NCI-H2227 (cell line): ENCODE data around the gene MMP24OS.

Experiments
- DNase-seq: peaks from one replicate; lab custom pipeline; 2025; ENCODE audit not compliant: unreplicated experiment; lab: John Stamatoyannopoulos, UW

MMP24OS gene

DNA sequence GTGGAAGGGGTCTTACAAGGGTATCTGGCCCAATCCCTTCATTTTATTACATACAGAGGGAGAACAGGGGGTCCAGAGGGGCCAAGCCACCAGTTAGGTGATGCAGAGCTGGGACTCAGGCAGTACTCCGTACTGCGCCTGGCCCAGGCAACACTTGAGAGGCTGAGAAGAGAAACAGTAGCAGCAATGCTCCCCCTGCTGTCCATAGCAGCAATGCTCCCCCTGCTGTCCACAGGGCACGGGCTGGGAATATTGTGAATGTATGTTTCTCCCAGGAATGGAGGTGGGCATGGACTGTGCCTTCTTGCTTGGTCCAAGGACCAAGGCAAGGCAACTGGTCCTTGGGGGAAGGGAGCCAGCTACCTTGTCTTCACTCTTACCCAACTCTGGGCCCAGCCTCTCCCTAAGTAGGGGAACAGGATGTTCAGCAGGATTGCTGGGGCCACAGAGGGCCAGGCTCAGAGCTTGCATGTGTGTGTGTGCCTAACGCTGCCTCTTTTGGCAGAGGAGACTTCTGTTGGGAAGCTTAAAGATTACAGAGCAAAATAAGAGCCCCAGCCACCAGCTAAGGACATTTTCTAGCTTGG lies 29.1 kb upstream of the MMP24OS start:
- DNase-seq: peak; percentile 71

- DNase-seq: no peak
Observed at GRCh38 chr20:35305682-35306556, 28.0 kb upstream of the MMP24OS start.

- DNase-seq: no peak
Observed at GRCh38 chr20:35304956-35305355, 27.0 kb upstream of the MMP24OS start.

GRCh38 chr20:35303735-35304491 lies 26.0 kb upstream of the MMP24OS start:
- DNase-seq: peak; percentile 91

DNA sequence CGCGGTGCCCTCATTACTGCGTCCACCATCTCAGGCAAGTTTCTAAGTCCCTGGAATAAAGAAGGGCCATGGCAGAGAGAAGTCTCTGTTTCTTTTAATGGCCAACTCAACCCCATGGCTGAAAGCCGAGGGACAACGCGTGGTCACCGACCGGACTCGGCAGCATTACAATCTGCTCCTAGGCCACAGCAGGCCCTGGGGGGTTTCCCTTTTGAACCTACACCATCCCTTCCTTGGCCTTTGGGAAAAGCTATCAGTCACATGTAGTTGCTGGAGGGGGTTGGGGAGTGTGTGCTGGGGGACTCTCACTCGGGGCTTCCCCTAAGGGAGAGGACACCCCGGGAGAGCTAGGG lies 25.4 kb upstream of the MMP24OS start:
- no peak for DNase-seq

DNA sequence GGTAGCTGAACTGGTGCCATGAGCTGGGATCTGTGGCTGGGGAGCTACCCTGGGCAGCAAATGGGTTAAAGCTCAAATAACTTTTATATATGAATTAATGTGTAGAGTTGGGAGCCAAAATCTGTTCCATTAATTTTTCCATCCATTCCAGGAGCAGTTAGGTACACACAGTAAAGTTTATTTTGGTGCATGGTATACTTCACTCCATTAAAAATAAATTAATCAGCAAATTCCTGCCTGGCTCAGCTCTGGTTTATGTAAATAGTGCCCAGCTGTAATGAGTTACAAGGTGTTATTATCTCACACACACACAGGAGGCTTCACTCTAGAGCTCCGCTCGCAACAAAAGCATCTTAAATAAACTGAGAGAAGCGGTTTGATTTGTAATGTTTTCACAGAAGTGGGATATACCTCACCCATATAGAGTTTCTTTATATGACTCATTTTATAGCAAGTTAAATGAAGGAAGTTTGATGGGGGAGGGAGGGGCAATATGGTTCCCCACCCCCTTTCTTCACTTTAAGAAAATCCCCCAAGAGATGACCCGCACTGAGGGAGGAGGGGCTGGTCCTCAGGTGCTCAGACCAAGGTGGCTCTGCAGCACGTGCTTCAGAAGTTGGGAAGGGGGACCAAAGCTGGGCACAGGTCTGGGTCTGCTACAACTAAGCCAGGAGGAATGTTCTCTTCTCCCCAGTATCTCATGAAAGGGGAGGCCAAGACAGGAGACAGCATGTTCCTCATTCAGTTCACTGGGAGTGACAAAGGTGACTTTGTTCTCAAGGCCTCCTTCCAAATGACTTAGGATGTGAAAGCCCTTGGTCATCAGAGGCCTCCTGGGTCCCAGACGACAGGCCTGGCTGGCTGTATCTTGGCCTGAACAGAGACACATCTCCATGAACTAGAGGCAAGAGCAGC lies 24.8 kb upstream of the MMP24OS start:
- DNase-seq: no peak

DNA sequence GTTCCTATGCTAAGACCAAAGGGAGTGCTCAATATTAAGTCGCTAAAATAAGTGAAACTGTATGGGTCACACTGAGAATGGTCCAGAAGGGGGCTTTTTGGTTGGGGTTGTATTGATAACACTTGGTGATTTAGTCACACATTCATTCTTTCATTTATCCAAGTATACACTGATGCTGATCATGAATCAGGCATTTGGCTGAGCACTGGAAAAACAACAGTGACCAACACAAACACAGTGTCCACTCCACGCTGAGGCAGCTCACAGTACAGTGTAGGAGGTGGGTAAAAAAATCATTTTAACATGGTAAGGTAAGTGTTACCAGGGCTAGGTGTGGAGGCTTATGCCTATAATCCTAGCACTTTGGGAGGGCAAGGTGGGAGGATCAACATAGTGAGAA lies 23.5 kb upstream of the MMP24OS start:
- DNase-seq: no peak

- no peak for DNase-seq
Observed at GRCh38 chr20:35300469-35301262, 22.7 kb upstream of the MMP24OS start.

- no peak for DNase-seq
Observed at GRCh38 chr20:35299780-35300179, 21.9 kb upstream of the MMP24OS start.

DNA sequence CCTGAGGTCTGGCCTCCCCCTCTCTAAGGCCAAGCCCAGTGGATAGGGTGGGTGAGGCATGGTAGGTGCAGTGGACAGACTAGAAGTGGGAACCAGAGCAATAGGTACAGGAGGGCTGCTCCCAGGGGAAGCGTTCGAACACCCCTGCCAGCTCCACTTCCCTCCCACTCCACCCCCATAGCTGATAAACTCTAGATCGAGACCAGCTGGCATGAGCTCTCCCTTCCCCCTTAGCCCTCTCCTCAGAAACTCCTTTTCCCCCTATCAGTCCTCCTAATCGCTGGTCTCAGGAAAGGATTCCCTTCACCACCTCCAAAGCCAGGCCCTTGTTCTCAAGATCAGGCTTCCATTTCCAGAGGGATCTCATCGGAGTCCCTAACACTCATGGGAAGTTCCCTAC lies 20.3 kb upstream of the MMP24OS start:
- DNase-seq: no peak

GRCh38 chr20:35297740-35298139 lies 19.8 kb upstream of the MMP24OS start:
- DNase-seq: no peak

DNA sequence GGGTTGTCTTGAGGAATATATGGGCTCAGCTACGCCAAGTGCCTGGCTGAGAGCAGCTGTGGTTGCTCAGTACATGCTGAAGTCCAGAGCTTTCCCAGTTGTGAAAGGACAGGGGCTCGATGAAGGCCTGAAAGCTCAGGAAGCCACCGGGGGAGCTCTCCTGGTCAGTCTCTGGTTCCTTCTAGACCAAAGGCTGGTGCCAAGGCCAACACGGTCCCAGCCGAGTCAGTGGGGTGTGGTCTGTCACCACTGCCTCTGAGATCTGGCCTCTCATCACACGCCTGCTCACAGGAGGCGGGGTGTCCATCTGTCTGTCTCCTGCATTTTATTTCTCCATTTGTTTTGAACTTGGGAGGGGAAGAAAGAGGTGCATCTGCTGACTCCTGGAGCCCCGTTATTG lies 19.2 kb upstream of the MMP24OS start:
- no peak for DNase-seq

DNA sequence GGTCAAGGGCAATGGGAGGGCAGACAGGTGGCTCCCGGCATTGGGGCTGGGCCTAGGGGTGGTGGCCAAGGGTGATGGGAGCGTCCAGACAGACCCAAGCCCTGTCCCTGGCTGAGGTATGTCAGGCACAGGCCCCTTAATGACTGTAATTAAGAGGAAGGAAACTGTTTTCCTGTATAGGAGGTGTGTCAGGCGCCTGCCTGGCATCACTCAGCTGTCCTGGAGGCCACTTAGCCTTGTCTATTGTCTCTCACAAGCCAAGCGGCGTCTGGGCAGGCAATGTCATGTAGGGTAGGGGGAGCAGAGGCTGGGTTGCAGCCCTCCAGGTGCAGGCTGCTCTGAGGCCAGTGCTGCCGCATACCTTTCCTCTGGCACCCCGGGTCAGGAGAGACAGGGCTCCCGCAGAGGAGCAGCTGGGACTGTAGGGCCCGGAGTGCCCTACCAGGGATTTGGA lies 18.2 kb upstream of the MMP24OS start:
- peak; percentile 40 for DNase-seq

DNA sequence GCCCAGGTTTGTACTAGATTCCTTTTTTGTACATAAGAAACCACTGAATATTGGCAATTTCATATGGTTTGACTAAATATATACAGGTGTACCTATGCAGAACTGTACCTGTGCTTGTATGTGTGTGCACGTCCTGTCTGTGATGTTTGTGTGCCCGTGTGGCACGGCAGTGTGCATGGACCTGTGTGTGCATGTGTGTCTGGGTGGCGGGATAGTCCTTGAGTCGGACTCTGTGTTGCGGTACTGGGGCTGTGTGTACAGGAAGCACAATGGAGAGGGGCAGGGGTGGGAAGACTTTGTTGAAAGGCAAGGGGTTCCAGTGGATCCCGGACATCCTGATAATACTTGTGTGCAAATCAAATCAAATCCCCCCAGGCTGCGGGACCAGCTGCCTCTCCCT lies 17.8 kb upstream of the MMP24OS start:
- no peak for DNase-seq

GRCh38 chr20:35295058-35295457 lies 17.1 kb upstream of the MMP24OS start:
- no peak for DNase-seq

GRCh38 chr20:35294293-35294685 lies 16.4 kb upstream of the MMP24OS start:
- no peak for DNase-seq

- DNase-seq: no peak
Observed at GRCh38 chr20:35293303-35294292, 15.7 kb upstream of the MMP24OS start.

DNA sequence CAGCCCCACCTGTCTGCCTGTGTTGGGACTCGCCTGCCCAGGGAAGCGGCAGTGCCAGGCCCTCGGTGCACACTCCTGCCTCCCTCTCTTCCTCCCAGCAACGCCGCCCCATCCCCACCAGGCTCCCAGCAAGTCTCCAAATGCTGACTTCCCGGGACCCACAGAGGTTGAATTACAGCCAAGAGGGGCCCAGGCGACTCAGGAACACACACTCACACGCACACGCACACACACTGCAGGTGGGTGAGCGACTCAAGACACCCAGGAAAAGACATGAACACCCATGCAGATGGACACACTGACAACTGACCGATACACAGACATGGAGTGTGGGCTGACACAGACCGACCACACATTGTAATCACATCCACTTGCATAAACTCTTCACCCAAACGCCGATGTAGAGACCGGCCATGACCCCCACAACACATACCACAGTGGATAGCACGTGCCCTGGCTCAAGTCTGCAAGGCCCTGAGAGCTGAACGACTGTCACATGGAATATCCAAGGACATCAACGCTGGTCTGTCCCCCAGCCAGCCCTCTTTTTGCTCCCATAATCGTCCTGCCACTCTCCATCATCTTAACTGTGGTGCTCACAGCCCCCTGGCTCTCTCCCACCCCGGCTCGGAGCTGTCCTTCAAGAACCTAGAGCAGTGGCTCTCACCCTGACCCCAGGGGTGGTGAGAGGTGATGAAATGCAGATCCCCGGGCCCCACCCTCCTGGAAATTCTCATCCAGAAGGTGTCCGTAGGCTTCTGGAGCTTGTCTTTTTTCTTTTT lies 14.8 kb upstream of the MMP24OS start:
- no peak for DNase-seq
